GM10248 (cell line): ENCODE data around the gene TICAM2.

Experiments used
- CTCF ChIA-PET: fragments of 300-600 bp; sonication (Branson Sonifier 250); formaldehyde crosslinking; extraction: SDS; loops from one replicate; lab custom pipeline; 2021; ENCODE audit warnings: antibody characterized with exemption; lab: Yijun Ruan, JAX
- POLR2A ChIA-PET: fragments of 350-650 bp; sonication (Branson Sonifier 250); formaldehyde crosslinking; extraction: SDS; loops from one replicate; lab custom pipeline; 2020; ENCODE audit warnings: antibody characterized with exemption; lab: Yijun Ruan, JAX
- DNase-seq: peaks from one replicate; pipeline ENCODE4 v3.0.0; 2012; ENCODE audit errors: extremely low spot score
- TF ChIP-seq, protein P1 (sequence below): IDR thresholded peaks from 2 replicates; pipeline ENCODE4 v1.5.1; 2012; ENCODE audit warnings: mild to moderate bottlenecking, low read depth; ENCODE audit errors: extremely low read depth, missing control alignments, control extremely low read depth

TICAM2 gene

DNA sequence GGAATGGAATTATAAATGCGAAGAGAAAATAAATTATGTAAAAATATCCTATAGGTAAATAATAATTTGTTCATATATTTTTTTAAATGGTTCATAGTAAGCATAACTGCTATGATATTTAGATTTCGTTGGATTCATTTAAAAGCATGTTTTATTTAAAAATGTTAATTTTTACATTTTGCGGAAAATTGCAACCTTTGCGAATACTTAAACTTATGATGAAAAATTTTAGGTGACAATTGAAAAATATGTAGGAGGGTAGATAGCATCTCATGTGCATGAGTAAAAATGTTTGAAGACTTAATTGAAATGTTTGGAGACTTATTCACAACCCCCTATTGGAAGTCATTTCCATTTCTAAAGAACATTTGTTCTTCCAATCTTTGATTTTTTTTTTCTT, 53.6 kb downstream of the TICAM2 start:
- ChIA-PET CTCF (interaction anchor here (0.9 to 7.8 kb wide), 2 partner anchors 25 to 83 kb away, joined by 3 to 62 read pairs; no protein-coding TSS in a partner anchor), POLR2A (no interaction called here)
- TF ChIP-seq, protein P1, sequence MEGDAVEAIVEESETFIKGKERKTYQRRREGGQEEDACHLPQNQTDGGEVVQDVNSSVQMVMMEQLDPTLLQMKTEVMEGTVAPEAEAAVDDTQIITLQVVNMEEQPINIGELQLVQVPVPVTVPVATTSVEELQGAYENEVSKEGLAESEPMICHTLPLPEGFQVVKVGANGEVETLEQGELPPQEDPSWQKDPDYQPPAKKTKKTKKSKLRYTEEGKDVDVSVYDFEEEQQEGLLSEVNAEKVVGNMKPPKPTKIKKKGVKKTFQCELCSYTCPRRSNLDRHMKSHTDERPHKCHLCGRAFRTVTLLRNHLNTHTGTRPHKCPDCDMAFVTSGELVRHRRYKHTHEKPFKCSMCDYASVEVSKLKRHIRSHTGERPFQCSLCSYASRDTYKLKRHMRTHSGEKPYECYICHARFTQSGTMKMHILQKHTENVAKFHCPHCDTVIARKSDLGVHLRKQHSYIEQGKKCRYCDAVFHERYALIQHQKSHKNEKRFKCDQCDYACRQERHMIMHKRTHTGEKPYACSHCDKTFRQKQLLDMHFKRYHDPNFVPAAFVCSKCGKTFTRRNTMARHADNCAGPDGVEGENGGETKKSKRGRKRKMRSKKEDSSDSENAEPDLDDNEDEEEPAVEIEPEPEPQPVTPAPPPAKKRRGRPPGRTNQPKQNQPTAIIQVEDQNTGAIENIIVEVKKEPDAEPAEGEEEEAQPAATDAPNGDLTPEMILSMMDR = no peak
- no peak for DNase-seq

DNA sequence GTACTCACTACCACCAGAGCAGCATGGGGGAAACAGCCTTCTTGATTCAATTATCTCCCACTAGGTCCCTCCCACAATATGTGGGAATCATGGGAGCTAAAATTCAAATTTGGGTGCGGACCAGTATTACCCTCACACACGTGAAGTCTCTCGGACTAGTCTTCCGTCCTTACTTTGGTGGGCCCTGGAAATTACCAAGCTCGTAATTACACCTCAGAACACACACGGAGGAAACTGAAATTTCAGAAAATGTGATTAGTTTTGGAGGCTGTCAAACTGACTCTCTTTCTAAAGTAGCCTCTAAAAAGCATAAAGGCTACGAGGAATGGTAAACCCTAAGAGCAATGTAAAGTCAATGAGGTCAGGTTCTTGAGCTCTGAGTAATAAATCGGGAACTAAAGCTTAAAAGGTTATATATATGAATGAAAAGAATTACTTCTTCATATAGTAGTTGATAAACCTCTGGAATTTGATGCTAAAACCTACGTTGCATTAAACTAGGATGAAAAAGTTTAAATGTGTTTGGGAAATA, 56.9 kb downstream of the TICAM2 start:
- TF ChIP-seq, protein P1 = no peak
- no peak for DNase-seq
- CTCF ChIA-PET = interaction anchor here (0.8 to 7.8 kb wide), 9 partner anchors 9 to 489 kb away, joined by 3 to 62 read pairs (median 5); partner anchors contain the start of gene TICAM2
- POLR2A ChIA-PET = interaction anchor here (2.1 kb wide), 1 partner anchor 22 kb away, joined by 8 read pairs; no protein-coding TSS in a partner anchor

DNA sequence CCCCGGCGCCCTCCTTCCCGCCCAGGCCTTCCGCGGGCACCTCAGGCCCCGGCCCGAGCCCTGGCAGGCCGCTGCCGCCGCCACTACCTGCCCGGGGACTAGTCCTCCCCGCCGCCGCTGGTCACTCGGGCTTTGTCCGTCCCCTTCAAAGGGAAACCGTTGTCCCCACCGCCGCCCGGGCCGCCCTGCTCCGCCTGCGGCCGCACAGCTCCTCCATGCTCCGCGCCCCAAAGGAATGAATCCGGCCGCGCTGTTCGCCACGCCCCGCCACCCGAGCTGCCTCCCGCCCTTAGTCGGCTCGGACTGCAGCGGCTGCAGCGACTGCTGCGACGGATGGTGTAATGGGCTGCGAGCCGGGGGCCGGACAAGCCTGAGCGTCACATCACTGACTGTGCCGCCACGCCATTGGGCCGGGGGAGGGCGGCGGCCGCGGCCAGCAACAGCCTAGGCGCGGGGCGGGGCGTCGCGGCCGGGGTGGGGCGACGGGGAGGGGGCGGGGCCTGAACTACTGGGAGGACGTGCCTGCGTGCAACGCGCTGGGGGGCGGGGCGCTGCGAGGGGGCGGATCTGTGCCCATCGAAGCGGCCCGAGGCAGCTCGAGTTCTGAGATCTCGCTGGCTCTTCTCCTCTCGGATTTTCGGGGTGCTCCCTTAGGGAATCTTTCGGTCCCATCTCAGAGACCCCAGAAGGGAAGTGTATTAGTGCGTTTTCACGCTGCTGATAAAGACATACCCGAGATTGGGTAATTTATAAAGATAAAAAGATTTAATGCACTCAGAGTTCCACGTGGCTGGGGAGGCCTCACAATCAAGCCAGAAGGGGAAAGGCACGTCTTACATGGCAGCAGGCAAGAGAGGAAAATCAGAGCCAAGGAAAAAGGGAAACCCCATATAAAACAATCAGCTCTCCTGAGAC, 57.6 kb downstream of the TICAM2 start, which contains the start of gene FEM1C:
Gene FEM1C, minus strand, starts transcription at position 340 of the 915 bp plus-strand sequence. CDS start 1,282 bp downstream, outside the sequence.
- TF ChIP-seq, protein P1 = no peak
- POLR2A ChIA-PET = interaction anchor here (2.1 kb wide), 1 partner anchor 21 kb away, joined by 8 read pairs; no protein-coding TSS in a partner anchor
- peak; percentile 96 for DNase-seq
- CTCF ChIA-PET = interaction anchor here (0.8 to 7.8 kb wide), 13 partner anchors 10 to 490 kb away, joined by 3 to 62 read pairs (median 6); partner anchors contain the start of gene TICAM2

DNA sequence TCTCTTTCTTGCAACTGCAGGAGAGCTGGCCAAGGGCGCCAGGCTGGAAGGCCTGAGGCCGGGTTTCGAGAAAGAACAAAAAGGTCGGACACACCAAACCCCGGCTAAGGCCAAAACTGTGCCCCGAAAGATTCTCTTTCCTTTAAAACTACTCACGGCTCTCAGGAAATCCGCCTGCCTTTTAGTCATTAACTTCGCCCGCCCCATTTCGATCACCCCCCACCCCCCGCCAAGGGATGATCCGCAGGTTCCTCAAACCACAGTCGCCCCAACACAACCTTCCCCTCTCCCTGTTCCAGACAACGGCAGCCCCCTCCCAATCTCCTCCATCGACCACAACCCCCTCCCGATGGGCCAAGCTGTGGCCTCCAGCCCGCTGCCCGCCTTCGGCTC, 58.2 kb downstream of the TICAM2 start:
- TF ChIP-seq, protein P1 = no peak
- ChIA-PET POLR2A (interaction anchor here (0.8 to 2.1 kb wide), 3 partner anchors 21 to 60 kb away, joined by 3 to 8 read pairs (median 3); no protein-coding TSS in a partner anchor), CTCF (interaction anchor here (1.2 to 7.8 kb wide), 9 partner anchors 10 to 239 kb away, joined by 3 to 62 read pairs (median 6); no protein-coding TSS in a partner anchor)
- no peak for DNase-seq

DNA sequence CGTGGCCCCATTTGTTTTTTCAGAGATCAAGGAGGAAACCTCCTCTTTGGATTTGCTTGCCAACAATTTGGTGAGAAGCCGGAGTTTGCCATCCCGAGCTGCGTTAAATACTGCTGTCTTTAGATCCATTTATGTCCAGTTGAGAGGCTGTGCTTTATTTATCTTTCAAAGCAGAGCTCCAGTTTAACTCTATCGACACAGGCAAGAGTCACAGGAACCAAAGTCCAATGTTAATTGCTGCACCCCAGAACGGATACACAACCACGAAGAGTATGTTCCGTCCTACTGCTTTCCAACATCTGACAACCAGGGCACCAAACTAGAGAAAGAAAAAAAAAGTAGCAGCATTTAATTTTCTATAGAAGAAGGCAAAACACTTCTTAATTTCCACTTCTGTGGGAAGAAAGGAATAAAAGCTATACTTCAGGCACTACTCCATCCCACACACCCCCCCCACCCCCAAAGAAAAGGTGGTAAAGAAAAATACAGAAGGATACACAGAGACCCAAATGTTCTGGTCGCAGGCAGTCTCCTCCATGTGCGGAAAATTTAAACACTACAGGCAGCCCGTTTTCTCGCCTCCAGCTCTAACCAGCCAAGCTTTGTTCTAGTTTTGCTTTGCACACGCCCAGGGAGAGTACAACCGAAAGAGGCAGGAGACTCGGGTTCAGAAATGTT, 58.8 kb downstream of the TICAM2 start:
- ChIA-PET POLR2A (interaction anchor here (0.8 to 2.1 kb wide), 4 partner anchors 9 to 60 kb away, joined by 3 to 8 read pairs (median 4); no protein-coding TSS in a partner anchor), CTCF (interaction anchor here (1.0 to 7.8 kb wide), 11 partner anchors 8 to 239 kb away, joined by 3 to 62 read pairs (median 5); no protein-coding TSS in a partner anchor)
- DNase-seq = peak; percentile 41
- TF ChIP-seq, protein P1 = no peak
